SK-N-MC (cell line): Measurements from ENCODE around the gene HRCT1.

Experiments
- EZH2 ChIP-seq: fragments of 200-600 bp; sonication (generic); IDR thresholded peaks from one replicate; pipeline ENCODE4 v1.6.1; 2017; ENCODE audit warnings: antibody characterized with exemption
- FOXP2 ChIP-seq: optimal IDR thresholded peaks from 2 replicates; pipeline ENCODE3; 2011; ENCODE audit warnings: mild to moderate bottlenecking, moderate library complexity; ENCODE audit not compliant: insufficient read depth; ENCODE audit errors: extremely low read length, control extremely low read depth
- POLR2AphosphoS5 ChIP-seq: IDR thresholded peaks from 2 replicates; pipeline ENCODE4 v1.6.1; 2012; ENCODE audit warnings: mild to moderate bottlenecking, low read depth, low read length, borderline replicate concordance

DNA sequence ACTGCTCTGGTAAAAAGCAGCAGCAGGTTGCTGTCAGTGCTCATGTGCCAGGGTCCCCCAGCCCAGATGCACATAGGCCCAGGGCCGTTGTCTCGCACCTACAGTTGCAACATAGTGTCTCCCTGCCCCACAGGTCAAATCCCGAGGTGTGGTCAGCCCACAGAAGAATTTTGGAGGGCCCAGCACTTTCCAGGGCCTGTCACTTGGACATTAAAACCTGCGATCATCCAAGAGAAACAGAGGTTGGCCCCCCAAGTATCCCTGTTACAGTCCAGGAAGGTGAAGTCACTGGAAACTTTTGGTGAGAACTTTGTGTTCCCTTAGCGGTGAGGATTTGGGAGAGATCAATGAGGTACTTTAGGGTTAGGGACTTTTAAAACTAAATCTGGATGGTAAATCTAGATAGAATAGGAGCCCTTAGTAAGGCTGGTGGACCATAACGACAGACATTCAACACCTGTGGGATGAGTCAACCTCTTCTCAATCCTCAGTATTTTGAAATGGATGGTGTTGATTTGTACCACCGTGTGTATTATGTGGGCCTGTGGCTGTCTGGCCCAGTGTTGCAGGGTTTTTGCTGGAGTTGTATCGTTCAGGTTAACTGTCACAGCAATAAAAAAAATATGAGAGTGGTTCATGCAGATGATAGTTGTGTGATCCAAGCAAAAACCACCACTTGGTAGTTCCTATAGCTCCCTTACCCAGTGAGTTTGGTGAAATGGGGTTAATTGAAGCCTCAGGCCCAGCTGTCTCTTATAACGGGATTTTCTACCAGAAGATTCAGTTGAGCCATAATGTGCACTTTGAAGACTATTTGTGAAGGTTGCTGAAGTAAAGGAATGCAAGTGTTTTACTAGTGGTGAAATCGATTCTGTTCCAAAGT is 32.7 kb downstream of the HRCT1 start:
- TF ChIP-seq EZH2, result no peak
- TF ChIP-seq POLR2AphosphoS5, result no peak
- no peak for TF ChIP-seq FOXP2
